ENCODE measurements around the gene CNTNAP5.

DNA sequence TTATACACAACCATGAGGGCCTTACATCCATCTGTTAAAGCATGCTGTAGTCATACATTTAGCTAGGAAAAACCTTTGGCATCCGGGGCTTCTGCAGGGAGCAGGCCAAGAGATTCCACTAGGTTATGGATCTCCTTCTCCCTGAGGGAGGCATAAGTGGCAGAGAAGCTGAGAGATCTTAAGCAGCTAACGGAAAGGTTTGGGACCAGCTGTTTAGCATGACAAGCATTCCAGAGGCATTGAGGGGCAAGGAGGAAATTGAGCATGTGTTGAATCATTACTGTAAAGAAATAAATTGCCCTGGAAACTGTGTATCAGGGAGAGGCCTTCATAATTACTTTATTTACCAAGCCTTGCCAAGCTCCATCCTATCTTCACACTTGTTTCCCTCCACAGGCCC is 643.1 kb downstream of the CNTNAP5 start:
- TF ChIP-seq, protein P1, sequence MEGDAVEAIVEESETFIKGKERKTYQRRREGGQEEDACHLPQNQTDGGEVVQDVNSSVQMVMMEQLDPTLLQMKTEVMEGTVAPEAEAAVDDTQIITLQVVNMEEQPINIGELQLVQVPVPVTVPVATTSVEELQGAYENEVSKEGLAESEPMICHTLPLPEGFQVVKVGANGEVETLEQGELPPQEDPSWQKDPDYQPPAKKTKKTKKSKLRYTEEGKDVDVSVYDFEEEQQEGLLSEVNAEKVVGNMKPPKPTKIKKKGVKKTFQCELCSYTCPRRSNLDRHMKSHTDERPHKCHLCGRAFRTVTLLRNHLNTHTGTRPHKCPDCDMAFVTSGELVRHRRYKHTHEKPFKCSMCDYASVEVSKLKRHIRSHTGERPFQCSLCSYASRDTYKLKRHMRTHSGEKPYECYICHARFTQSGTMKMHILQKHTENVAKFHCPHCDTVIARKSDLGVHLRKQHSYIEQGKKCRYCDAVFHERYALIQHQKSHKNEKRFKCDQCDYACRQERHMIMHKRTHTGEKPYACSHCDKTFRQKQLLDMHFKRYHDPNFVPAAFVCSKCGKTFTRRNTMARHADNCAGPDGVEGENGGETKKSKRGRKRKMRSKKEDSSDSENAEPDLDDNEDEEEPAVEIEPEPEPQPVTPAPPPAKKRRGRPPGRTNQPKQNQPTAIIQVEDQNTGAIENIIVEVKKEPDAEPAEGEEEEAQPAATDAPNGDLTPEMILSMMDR (conservative IDR thresholded peaks at IDR 0.05; ENCODE audit: low read length): no peak
- no peak for TF ChIP-seq EZH2phosphoT487 (IDR thresholded peaks at IDR 0.05; ENCODE audit: borderline replicate concordance)
